ENCODE results near the gene TRIM49B. TPM values are rescaled to one million over a fixed set of nuclear protein-coding genes. Genes with fewer than 3 reads are reported as not detected.
"Not testable (repeated sequence)": the region's sequence is repeated elsewhere in the genome, so short reads cannot be mapped to it uniquely, and the experiment has no call there.

TRIM49B gene, protein sequence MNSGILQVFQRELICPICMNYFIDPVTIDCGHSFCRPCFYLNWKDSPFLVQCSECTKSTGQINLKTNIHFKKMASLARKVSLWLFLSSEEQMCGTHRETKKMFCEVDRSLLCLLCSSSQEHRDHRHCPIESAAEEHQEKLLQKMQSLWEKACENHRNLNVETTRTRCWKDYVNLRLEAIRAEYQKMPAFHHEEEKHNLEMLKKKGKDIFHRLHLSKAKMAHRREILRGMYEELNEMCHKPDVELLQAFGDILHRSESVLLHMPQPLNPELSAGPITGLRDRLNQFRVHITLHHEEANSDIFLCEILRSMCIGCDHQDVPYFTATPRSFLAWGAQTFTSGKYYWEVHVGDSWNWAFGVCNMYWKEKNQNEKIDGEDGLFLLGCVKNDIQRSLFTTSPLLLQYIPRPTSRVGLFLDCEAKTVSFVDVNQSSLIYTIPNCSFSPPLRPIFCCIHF
- total RNA-seq, result not detected
- not detected for polyA plus RNA-seq (ENCODE audit: insufficient read length in 2 of 2)
- long read RNA-seq, donor 1, result 0 reads
- long read RNA-seq, donor 2, result 0 reads
- long read RNA-seq, donor 3, result 0 reads
- long read RNA-seq, donor 4, result 0 reads

DNA sequence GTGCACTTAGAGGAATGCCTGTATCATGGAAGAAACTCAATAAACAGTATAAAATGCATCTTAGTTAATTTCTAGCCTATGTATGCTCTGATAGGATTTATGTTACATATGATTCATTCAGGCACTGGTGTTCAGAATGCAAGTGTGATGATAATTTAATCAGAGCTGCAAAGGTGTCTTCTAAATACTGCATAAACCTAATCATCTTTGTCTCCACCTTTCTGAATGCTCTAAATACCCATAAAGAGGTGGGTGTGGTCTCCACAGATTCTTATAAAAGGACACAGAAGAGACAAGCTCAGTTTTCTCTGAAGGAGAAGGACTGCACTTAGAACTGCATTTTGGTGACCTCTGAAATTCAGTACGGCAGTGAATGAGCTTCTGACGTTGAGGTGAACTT, at the start of gene TRIM49B:
Gene TRIM49B, plus strand, starts transcription at position 301 of the 400 bp plus-strand sequence. CDS start 2,777 bp downstream, outside the sequence.
- not testable (repeated sequence) for H3K27ac ChIP-seq (ENCODE audit: low read depth, low read length); DNase-seq (ENCODE audit: low read depth in 4 of 6, low spot score in 6 of 6); H3K27me3 ChIP-seq (ENCODE audit: control insufficient read depth, insufficient read depth, low read length); H3K4me3 ChIP-seq (ENCODE audit: low read depth, low read length); H3K9me3 ChIP-seq (ENCODE audit: control insufficient read depth, insufficient read depth, low read length); H3K36me3 ChIP-seq (ENCODE audit: control insufficient read depth, insufficient read depth, low read length); H3K4me1 ChIP-seq (ENCODE audit: control insufficient read depth, insufficient read depth, low read length)
- no CpG with 5 or more reads among the region's 2 CpGs for WGBS (ENCODE audit: insufficient coverage)

DNA sequence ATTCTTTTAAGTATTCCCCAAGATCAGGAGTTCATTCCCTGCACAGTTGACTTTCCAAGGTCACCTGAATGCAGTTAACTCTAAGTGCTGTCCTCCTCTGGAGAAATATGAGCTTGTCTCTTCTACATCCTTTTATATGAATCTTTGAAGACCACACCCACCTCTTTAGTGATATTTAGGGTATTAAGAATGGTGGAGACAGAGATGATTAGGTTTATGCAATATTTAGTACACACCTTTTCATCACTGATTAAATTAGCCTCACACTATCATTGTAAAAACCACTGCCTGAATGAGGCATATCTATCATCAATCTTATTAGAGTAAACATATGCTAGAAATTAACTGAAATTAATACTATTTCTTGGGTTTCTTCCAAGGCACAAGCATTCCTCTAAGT, 44.8 kb upstream of the TRIM49B start, which contains the start of gene TRIM51G:
Gene TRIM51G, minus strand, starts transcription at position 101 of the 400 bp plus-strand sequence. CDS start 2,190 bp downstream, outside the sequence.
- DNase-seq (ENCODE audit: low read depth in 4 of 6, low spot score in 6 of 6); H3K27ac ChIP-seq (ENCODE audit: low read depth, low read length); H3K27me3 ChIP-seq (ENCODE audit: control insufficient read depth, insufficient read depth, low read length); H3K36me3 ChIP-seq (ENCODE audit: control insufficient read depth, insufficient read depth, low read length); H3K4me1 ChIP-seq (ENCODE audit: control insufficient read depth, insufficient read depth, low read length); H3K4me3 ChIP-seq (ENCODE audit: low read depth, low read length); H3K9me3 ChIP-seq (ENCODE audit: control insufficient read depth, insufficient read depth, low read length): not testable (repeated sequence)

DNA sequence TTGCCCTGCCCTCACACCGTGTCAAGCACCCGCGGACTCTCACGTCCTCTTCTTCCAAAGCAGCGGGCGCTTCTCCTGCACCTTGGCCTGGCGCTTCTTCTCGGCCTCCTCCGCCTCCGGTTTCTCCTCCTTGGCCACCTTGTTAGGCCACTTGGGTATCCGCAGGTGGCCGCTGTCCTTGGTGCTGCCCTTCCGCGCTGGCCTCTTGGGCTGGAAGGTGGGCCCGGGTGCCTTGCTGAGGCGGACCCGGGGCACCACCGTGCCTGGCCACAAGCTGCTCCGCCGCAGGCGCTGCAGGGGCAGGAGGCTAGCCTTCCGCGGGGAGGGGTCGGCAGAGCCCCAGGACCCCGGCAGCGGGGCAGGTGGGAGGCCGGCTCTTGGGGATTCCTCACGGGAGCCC, 19.6 kb downstream of the TRIM49B start:
- not testable (repeated sequence) for DNase-seq (ENCODE audit: low read depth in 4 of 6, low spot score in 6 of 6); H3K36me3 ChIP-seq (ENCODE audit: control insufficient read depth, insufficient read depth, low read length)
- 39% methylated on average over 23 of the region's 28 CpGs for WGBS (ENCODE audit: insufficient coverage)

DNA sequence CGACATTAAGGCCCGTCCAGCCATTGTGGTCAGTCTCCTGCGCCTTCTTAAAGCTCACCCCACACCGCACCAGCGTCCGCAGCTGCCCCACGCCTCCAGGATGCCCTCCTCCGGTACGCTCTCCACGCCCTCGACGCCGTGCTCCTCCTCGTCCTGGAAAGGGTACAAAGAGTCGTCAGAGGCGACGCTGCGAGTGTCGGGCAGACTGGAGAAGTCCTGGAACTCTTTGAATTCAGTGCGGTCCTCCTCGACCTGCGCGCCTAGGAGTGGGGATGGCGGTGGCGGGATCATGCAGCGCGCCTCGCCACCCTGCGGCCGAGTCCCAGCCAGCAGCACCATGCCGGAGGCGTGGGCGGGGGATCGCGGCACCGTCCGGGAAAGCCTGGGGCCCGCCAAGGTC, 21.2 kb downstream of the TRIM49B start:
- not testable (repeated sequence) for H3K4me3 ChIP-seq (ENCODE audit: low read depth, low read length); H3K27ac ChIP-seq (ENCODE audit: low read depth, low read length); DNase-seq (ENCODE audit: low read depth in 4 of 6, low spot score in 6 of 6); H3K27me3 ChIP-seq (ENCODE audit: control insufficient read depth, insufficient read depth, low read length); H3K36me3 ChIP-seq (ENCODE audit: control insufficient read depth, insufficient read depth, low read length); H3K4me1 ChIP-seq (ENCODE audit: control insufficient read depth, insufficient read depth, low read length); H3K9me3 ChIP-seq (ENCODE audit: control insufficient read depth, insufficient read depth, low read length)
- 71% methylated on average over 19 of the region's 38 CpGs for WGBS (ENCODE audit: insufficient coverage)

More for the DNA sequence above, 19.6 kb downstream of the TRIM49B start:
- not testable (repeated sequence) for H3K27ac ChIP-seq (ENCODE audit: low read depth, low read length); H3K4me1 ChIP-seq (ENCODE audit: control insufficient read depth, insufficient read depth, low read length); H3K4me3 ChIP-seq (ENCODE audit: low read depth, low read length); H3K9me3 ChIP-seq (ENCODE audit: control insufficient read depth, insufficient read depth, low read length); H3K27me3 ChIP-seq (ENCODE audit: control insufficient read depth, insufficient read depth, low read length)

DNA sequence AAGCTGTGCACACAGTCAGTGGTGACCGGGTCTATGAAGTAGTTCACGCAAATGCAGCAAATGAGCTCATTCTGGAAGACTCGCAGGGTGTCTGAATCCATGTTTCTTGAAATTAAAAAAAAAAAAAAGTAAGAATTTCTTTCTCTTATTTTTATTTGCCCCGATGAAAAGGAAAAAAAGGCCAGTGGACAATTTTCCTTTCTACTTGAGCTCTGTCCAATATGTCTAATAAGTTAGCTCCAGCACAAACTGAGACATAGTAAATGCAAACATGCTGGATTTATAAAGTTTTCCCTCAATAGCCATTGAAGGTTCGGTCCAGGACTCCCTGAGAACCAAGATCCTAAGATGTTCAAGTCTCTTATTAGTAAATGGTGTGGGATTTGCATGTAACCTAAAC, 30.4 kb downstream of the TRIM49B start, which contains the start of gene TRIM64C:
Gene TRIM64C, minus strand, starts transcription at position 101 of the 400 bp plus-strand sequence. Its CDS starts 0 bp downstream, at position 101.
- not testable (repeated sequence) for H3K27me3 ChIP-seq (ENCODE audit: control insufficient read depth, insufficient read depth, low read length); DNase-seq (ENCODE audit: low read depth in 4 of 6, low spot score in 6 of 6); H3K4me3 ChIP-seq (ENCODE audit: low read depth, low read length); H3K9me3 ChIP-seq (ENCODE audit: control insufficient read depth, insufficient read depth, low read length); H3K4me1 ChIP-seq (ENCODE audit: control insufficient read depth, insufficient read depth, low read length); H3K36me3 ChIP-seq (ENCODE audit: control insufficient read depth, insufficient read depth, low read length); H3K27ac ChIP-seq (ENCODE audit: low read depth, low read length)
- no CpG with 5 or more reads among the region's 5 CpGs for WGBS (ENCODE audit: insufficient coverage)

DNA sequence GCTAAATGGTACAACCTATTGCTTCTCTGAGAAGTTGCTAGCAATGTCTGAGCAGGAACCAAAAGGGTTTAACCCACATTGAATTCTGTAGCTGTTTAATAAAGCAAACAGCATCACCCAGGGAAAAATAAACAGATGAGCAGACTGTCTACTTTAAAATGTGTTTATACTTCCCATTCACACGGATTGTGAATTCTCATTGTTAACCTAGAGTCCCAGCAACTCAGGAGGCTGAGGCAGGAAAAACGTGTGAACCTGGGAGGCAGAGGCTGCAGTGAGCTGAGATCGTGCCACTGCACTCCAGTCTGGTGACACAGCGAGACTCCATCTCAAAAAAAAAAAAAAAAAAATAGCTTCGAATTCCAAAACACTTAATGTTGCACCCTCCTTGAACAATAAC, 41.3 kb downstream of the TRIM49B start:
- DNase-seq (ENCODE audit: low read depth in 4 of 6, low spot score in 6 of 6); H3K27me3 ChIP-seq (ENCODE audit: control insufficient read depth, insufficient read depth, low read length); H3K36me3 ChIP-seq (ENCODE audit: control insufficient read depth, insufficient read depth, low read length); H3K9me3 ChIP-seq (ENCODE audit: control insufficient read depth, insufficient read depth, low read length); H3K4me1 ChIP-seq (ENCODE audit: control insufficient read depth, insufficient read depth, low read length); H3K27ac ChIP-seq (ENCODE audit: low read depth, low read length); H3K4me3 ChIP-seq (ENCODE audit: low read depth, low read length): not testable (repeated sequence)
- 56% methylated on average over 2 of the region's 5 CpGs for WGBS (ENCODE audit: insufficient coverage)

Small RNA genes within 50 kb of the gene (small RNA-seq; reads per million reads assigned to genes)
- not detected for gene AC084851.1 (ENCODE audit: low replicate concordance)

Other genes starting within 250 kb of the TRIM49B start
- not detected for gene TRIM51G, start 44.9 kb upstream of the TRIM49B start, total RNA-seq
- gene TRIM51G, start 44.9 kb upstream of the TRIM49B start, polyA plus RNA-seq (ENCODE audit: insufficient read length in 2 of 2), result not detected
- not detected for gene TRIM64C, start 30.3 kb downstream of the TRIM49B start, total RNA-seq
- gene TRIM64C, start 30.3 kb downstream of the TRIM49B start, polyA plus RNA-seq (ENCODE audit: insufficient read length in 2 of 2), result not detected
- 10 to 100 TPM in 1 of 2 donors, 1 to 10 TPM in 1; 7.7 to 16.5 TPM for gene FOLH1, start 179.8 kb downstream of the TRIM49B start, total RNA-seq
- 1 to 10 TPM; 4.9 to 5.8 TPM for gene FOLH1, start 179.8 kb downstream of the TRIM49B start, polyA plus RNA-seq (ENCODE audit: insufficient read length in 2 of 2)